DMS53 treated with DMSO at 0.1 percent for 48 hours (cell line): ENCODE results near the gene FAM72D.
"Not testable (repeated sequence)": the region's sequence is repeated elsewhere in the genome, so short reads cannot be mapped to it uniquely, and the experiment has no call there.

Experiments used
- DNase-seq: peaks from one replicate; lab custom pipeline; 2025; ENCODE audit not compliant: unreplicated experiment; lab: John Stamatoyannopoulos, UW

Gene FAM72D

GRCh38 chr1:145082483-145083255 is 13.1 kb upstream of the FAM72D start:
- DNase-seq, result not testable (repeated sequence)

GRCh38 chr1:145093517-145094149 is 2.1 kb upstream of the FAM72D start:
- not testable (repeated sequence) for DNase-seq

- not testable (repeated sequence) for DNase-seq
These were observed 1.0 kb upstream of the FAM72D start for GRCh38 chr1:145094655-145095211.

GRCh38 chr1:145101725-145102124 is 6.0 kb downstream of the FAM72D start:
- DNase-seq, result not testable (repeated sequence)

- DNase-seq, result not testable (repeated sequence)
These were observed 7.5 kb downstream of the FAM72D start for GRCh38 chr1:145103294-145103693.

GRCh38 chr1:145111674-145112073 is 15.9 kb downstream of the FAM72D start:
- not testable (repeated sequence) for DNase-seq

GRCh38 chr1:145112703-145113102 is 16.9 kb downstream of the FAM72D start:
- not testable (repeated sequence) for DNase-seq

- not testable (repeated sequence) for DNase-seq
These were observed 18.8 kb downstream of the FAM72D start for GRCh38 chr1:145114560-145115057.

- DNase-seq, result not testable (repeated sequence)
These were observed 20.1 kb downstream of the FAM72D start for GRCh38 chr1:145115587-145116493.

- DNase-seq, result not testable (repeated sequence)
These were observed 24.1 kb downstream of the FAM72D start for GRCh38 chr1:145119842-145120241.

GRCh38 chr1:145122344-145123061 is 26.7 kb downstream of the FAM72D start:
- not testable (repeated sequence) for DNase-seq

- not testable (repeated sequence) for DNase-seq
These were observed 27.3 kb downstream of the FAM72D start for GRCh38 chr1:145123062-145123395.

- DNase-seq, result not testable (repeated sequence)
These were observed 28.3 kb downstream of the FAM72D start for GRCh38 chr1:145123992-145124641.

GRCh38 chr1:145125112-145125511 is 29.3 kb downstream of the FAM72D start:
- DNase-seq, result not testable (repeated sequence)

GRCh38 chr1:145127144-145127543 is 31.4 kb downstream of the FAM72D start:
- DNase-seq, result not testable (repeated sequence)

- DNase-seq, result not testable (repeated sequence)
These were observed 33.1 kb downstream of the FAM72D start for GRCh38 chr1:145128697-145129469.

GRCh38 chr1:145134476-145134875 is 38.7 kb downstream of the FAM72D start:
- not testable (repeated sequence) for DNase-seq

- not testable (repeated sequence) for DNase-seq
These were observed 44.8 kb downstream of the FAM72D start for GRCh38 chr1:145140549-145140948.
